Panc1 (cell line): ENCODE data around the gene ADGRG3. TPM values are rescaled to one million over a fixed set of nuclear protein-coding genes. Genes with fewer than 3 reads are reported as not detected.

Source experiments
- ATAC-seq: fragments of 200-7000 bp; cut with Tn5 transposase; 2 replicates; pipeline ENCODE4 v1.9.1; 2020; ENCODE audit warnings: mild to moderate bottlenecking, moderate library complexity
- BruUV-seq: library from RNA; stranded (reverse); fragments of 400-500 nt; replicated peaks from 2 replicates; lab custom pipeline; 2021; lab: Mats Ljungman, UMichigan
- CTCF ChIA-PET: fragments of 300-600 bp; sonication (Branson Sonifier 250); formaldehyde crosslinking; loops from one replicate; lab custom pipeline; 2022; ENCODE audit warnings: antibody characterized with exemption; lab: Charles Lee
- POLR2A ChIA-PET: fragments of 300-600 bp; sonication (Branson Sonifier 250); formaldehyde crosslinking; loops from one replicate; lab custom pipeline; 2022; ENCODE audit warnings: antibody characterized with exemption; lab: Charles Lee
- DNase-seq: peaks from one replicate; pipeline ENCODE4 v3.0.0-alpha.2; 2010; ENCODE audit warnings: low read depth, low spot score
- H3K27ac ChIP-seq: 2 replicates; pipeline ENCODE4 v1.5.1; 2011; ENCODE audit warnings: mild to moderate bottlenecking, low read length, inconsistent platforms
- H3K27me3 ChIP-seq: fragments of 200-500 bp; sonication (Bioruptor generic); 2 replicates; pipeline ENCODE4 v1.6.0; 2014; ENCODE audit warnings: low read length, inconsistent platforms; ENCODE audit not compliant: control insufficient read depth, insufficient read depth
- H3K36me3 ChIP-seq: fragments of 200-500 bp; sonication (Bioruptor generic); 2 replicates; pipeline ENCODE4 v1.5.1; 2014; ENCODE audit warnings: inconsistent platforms, mild to moderate bottlenecking, low read length, moderate library complexity; ENCODE audit not compliant: control insufficient read depth, insufficient read depth
- H3K4me1 ChIP-seq: 2 replicates; pipeline ENCODE4 v1.5.1; 2011; ENCODE audit warnings: inconsistent platforms, mild to moderate bottlenecking, low read length, moderate library complexity; ENCODE audit not compliant: control insufficient read depth, insufficient read depth
- H3K4me3 ChIP-seq, 2 experiments: 2 replicates each; pipeline ENCODE4 v1.5.1; 2011 to 2012; ENCODE audit warnings: low read depth in 2 of 2, low read length in 2 of 2, mild to moderate bottlenecking in 2 of 2, inconsistent platforms in 1 of 2, moderate library complexity in 1 of 2
- H3K9me3 ChIP-seq: fragments of 200-500 bp; sonication (Bioruptor generic); 2 replicates; pipeline ENCODE4 v1.5.1; 2014; ENCODE audit warnings: low read depth, mild to moderate bottlenecking, inconsistent platforms, low read length, moderate library complexity; ENCODE audit not compliant: control insufficient read depth, insufficient read depth
- CTCF ChIP-seq: fragments of 450-650 bp; IDR thresholded peaks from 2 replicates; pipeline ENCODE4 v1.5.1; 2017; ENCODE audit warnings: mild to moderate bottlenecking
- POLR2AphosphoS5 ChIP-seq: IDR thresholded peaks from 2 replicates; pipeline ENCODE4 v1.6.1; 2012; ENCODE audit warnings: mild to moderate bottlenecking, low read depth, low read length, moderate library complexity
- REST ChIP-seq, 2 experiments: IDR thresholded peaks; 2 replicates each; pipeline ENCODE4 v1.6.1; 2011 to 2012; ENCODE audit warnings: low read depth in 2 of 2, control low read depth in 1 of 2, low read length in 1 of 2, mild to moderate bottlenecking in 1 of 2, moderate library complexity in 1 of 2; ENCODE audit not compliant: insufficient read depth in 1 of 2
- SIN3A ChIP-seq: IDR thresholded peaks from 2 replicates; pipeline ENCODE4 v1.6.1; 2012; ENCODE audit warnings: low read depth, mild to moderate bottlenecking, low read length, moderate library complexity, borderline replicate concordance; ENCODE audit not compliant: insufficient read depth
- TCF7L2 ChIP-seq: IDR thresholded peaks from 2 replicates; pipeline ENCODE4 v1.6.1; 2011; ENCODE audit warnings: mild to moderate bottlenecking, low read depth, low read length, inconsistent platforms
- in situ Hi-C: cut with HindIII; loops from 2 replicates; pipeline ENCODE4 v1.10.0; 2016; ENCODE audit warnings: low sequenced_read_pairs, low pct_unique_long_range_greater_than_20kb
- intact Hi-C: fragments of 100-400 bp; cut with micrococcal nuclease; formaldehyde crosslinking; loops from one replicate; pipeline ENCODE4 v1.10.0; 2022; ENCODE audit not compliant: unreplicated experiment
- total RNA-seq: library from RNA; stranded (reverse); gene quantifications from one replicate; pipeline ENCODE4 v1.2.1, GENCODE V29; 2021; ENCODE audit not compliant: unreplicated experiment

ADGRG3 gene
- total RNA-seq, 1 experiment from 2014 or later = not detected

GRCh38 chr16:57647136-57647875 is 20.8 kb upstream of the ADGRG3 start:
- TF ChIP-seq TCF7L2 (no peak), REST (IDR thresholded peaks at IDR 0.05; ENCODE audit: insufficient read depth in 1 of 2, low read depth in 2 of 2, low read length in 1 of 2) (no peak), CTCF (no peak), SIN3A (no peak), POLR2AphosphoS5 (no peak)
- BruUV-seq = no TSS peak
- H3K27me3 ChIP-seq = no peaks in the 10 kb centered on the region
- ChIA-PET POLR2A (no interaction called here), CTCF (interaction anchor here (1.3 kb wide), 1 partner anchor 47 kb away, joined by 3 read pairs; no protein-coding TSS in a partner anchor)
- H3K9me3 ChIP-seq = no peaks in the 10 kb centered on the region
- no peak overlapping the region for H3K4me3 ChIP-seq
- in situ Hi-C loops (no loop called here), intact Hi-C loops (loop anchor here (5.0 kb wide), 1 partner anchor 70 kb away; no protein-coding TSS in a partner anchor)
- DNase-seq = no peak
- ATAC-seq = no peak
- 0 out of 2 replicates have a peak overlapping the region, but pooled peaks have one; percentile 44 for H3K27ac ChIP-seq
- H3K36me3 ChIP-seq = no peaks in the 10 kb centered on the region
- peaks cover 4% of the 10 kb centered on the region for H3K4me1 ChIP-seq

- intact Hi-C loops = loop anchor here (2.0 to 5.0 kb wide), 2 partner anchors 57 to 71 kb away; no protein-coding TSS in a partner anchor
- Histone ChIP-seq H3K4me3 (no peak overlapping the region), H3K27me3 (no peaks in the 10 kb centered on the region), H3K27ac (no peak overlapping the region), H3K4me1 (peaks cover 4% of the 10 kb centered on the region), H3K9me3 (no peaks in the 10 kb centered on the region), H3K36me3 (no peaks in the 10 kb centered on the region)
- TF ChIP-seq SIN3A (no peak), TCF7L2 (no peak)
- ChIA-PET POLR2A (no interaction called here), CTCF (interaction anchor here (0.6 to 1.3 kb wide), 2 partner anchors 31 to 48 kb away, joined by 3 to 4 read pairs; no protein-coding TSS in a partner anchor)
- in situ Hi-C loops = no loop called here
- DNase-seq = no peak
- no TSS peak for BruUV-seq
- ATAC-seq = no peak
Measured at GRCh38 chr16:57648125-57648524, 20.0 kb upstream of the ADGRG3 start.
